Measurements from ENCODE around the gene UBE2U.

The UBE2U gene

GRCh38 chr1:64171246-64171645 lies 32.2 kb upstream of the UBE2U start:
- peaks cover 3% of the 10 kb centered on the region; the same call in 1 of the 2 replicates for H3K27me3 ChIP-seq (ENCODE audit: control insufficient read depth, low read length)
- no peaks in the 10 kb centered on the region for H3K36me3 ChIP-seq (ENCODE audit: control insufficient read depth, low read length)
- no peaks in the 10 kb centered on the region for H3F3A ChIP-seq (ENCODE audit: control insufficient read depth, insufficient read depth)
- H3K4me2 ChIP-seq (ENCODE audit: low read length): no peak overlapping the region
- no peaks in the 10 kb centered on the region for H3K9me3 ChIP-seq (ENCODE audit: control insufficient read depth, insufficient read depth, low read length)
- H3K79me2 ChIP-seq (ENCODE audit: control insufficient read depth, low read length): no peaks in the 10 kb centered on the region
- no peaks in the 10 kb centered on the region for H4K20me1 ChIP-seq (ENCODE audit: control insufficient read depth, insufficient read depth, low read depth, low read length)
- no peak overlapping the region for H3K27ac ChIP-seq (ENCODE audit: low read depth, low read length)
- no peaks in the 10 kb centered on the region for H3K9me2 ChIP-seq (replicated peaks; ENCODE audit: control insufficient read depth, low read length)
- H3K4me1 ChIP-seq (ENCODE audit: control insufficient read depth, low read length): no peaks in the 10 kb centered on the region
- TF ChIP-seq EZH2phosphoT487 (IDR thresholded peaks at IDR 0.05; ENCODE audit: borderline replicate concordance, low read length) (no peak), CTCF (IDR thresholded peaks at IDR 0.05; ENCODE audit: low read depth, low read length, poor library complexity, severe bottlenecking) (no peak)
- H3K4me3 ChIP-seq (ENCODE audit: low read length): no peak overlapping the region

- Histone ChIP-seq H3K4me1 (ENCODE audit: control insufficient read depth, low read length) (no peaks in the 10 kb centered on the region), H3K9me2 (replicated peaks; ENCODE audit: control insufficient read depth, low read length) (no peaks in the 10 kb centered on the region), H3F3A (ENCODE audit: control insufficient read depth, insufficient read depth) (no peaks in the 10 kb centered on the region), H3K36me3 (ENCODE audit: control insufficient read depth, low read length) (no peaks in the 10 kb centered on the region), H3K4me2 (ENCODE audit: low read length) (no peak overlapping the region), H3K27me3 (ENCODE audit: control insufficient read depth, low read length) (no peaks in the 10 kb centered on the region; the same call in 1 of the 2 replicates), H3K4me3 (ENCODE audit: low read length) (no peak overlapping the region), H4K20me1 (ENCODE audit: control insufficient read depth, insufficient read depth, low read depth, low read length) (no peaks in the 10 kb centered on the region), H3K27ac (ENCODE audit: low read depth, low read length) (no peak overlapping the region), H3K79me2 (ENCODE audit: control insufficient read depth, low read length) (no peaks in the 10 kb centered on the region), H3K9me3 (ENCODE audit: control insufficient read depth, insufficient read depth, low read length) (no peaks in the 10 kb centered on the region)
- no peak for TF ChIP-seq EZH2phosphoT487 (IDR thresholded peaks at IDR 0.05; ENCODE audit: borderline replicate concordance, low read length)
- TF ChIP-seq CTCF (IDR thresholded peaks at IDR 0.05; ENCODE audit: low read depth, low read length, poor library complexity, severe bottlenecking): no peak
These were observed 31.6 kb upstream of the UBE2U start for GRCh38 chr1:64171797-64172281.

- H3K27me3 ChIP-seq (ENCODE audit: control insufficient read depth, low read length): no peaks in the 10 kb centered on the region; the same call in 1 of the 2 replicates
- no peak overlapping the region for H3K4me2 ChIP-seq (ENCODE audit: low read length)
- no peaks in the 10 kb centered on the region for H3F3A ChIP-seq (ENCODE audit: control insufficient read depth, insufficient read depth)
- H3K4me3 ChIP-seq (ENCODE audit: low read length): no peak overlapping the region
- no peaks in the 10 kb centered on the region for H3K79me2 ChIP-seq (ENCODE audit: control insufficient read depth, low read length)
- no peaks in the 10 kb centered on the region for H4K20me1 ChIP-seq (ENCODE audit: control insufficient read depth, insufficient read depth, low read depth, low read length)
- H3K4me1 ChIP-seq (ENCODE audit: control insufficient read depth, low read length): no peaks in the 10 kb centered on the region
- no peaks in the 10 kb centered on the region for H3K9me3 ChIP-seq (ENCODE audit: control insufficient read depth, insufficient read depth, low read length)
- no peak overlapping the region for H3K27ac ChIP-seq (ENCODE audit: low read depth, low read length)
- H3K9me2 ChIP-seq (replicated peaks; ENCODE audit: control insufficient read depth, low read length): no peaks in the 10 kb centered on the region
- H3K36me3 ChIP-seq (ENCODE audit: control insufficient read depth, low read length): no peaks in the 10 kb centered on the region
- no peak for TF ChIP-seq EZH2phosphoT487 (IDR thresholded peaks at IDR 0.05; ENCODE audit: borderline replicate concordance, low read length)
- TF ChIP-seq CTCF (IDR thresholded peaks at IDR 0.05; ENCODE audit: low read depth, low read length, poor library complexity, severe bottlenecking): no peak
These were observed 30.9 kb upstream of the UBE2U start for GRCh38 chr1:64172458-64172983.
